ENCODE data around the gene MYO18B. TPM values are rescaled to one million over a fixed set of nuclear protein-coding genes. Genes with fewer than 3 reads are reported as not detected.

The MYO18B gene
- total and polyA plus RNA-seq, 2 of the 4 experiments (the other 2 are of a cell fraction), result under 0.01 TPM; not detected in 1

DNA sequence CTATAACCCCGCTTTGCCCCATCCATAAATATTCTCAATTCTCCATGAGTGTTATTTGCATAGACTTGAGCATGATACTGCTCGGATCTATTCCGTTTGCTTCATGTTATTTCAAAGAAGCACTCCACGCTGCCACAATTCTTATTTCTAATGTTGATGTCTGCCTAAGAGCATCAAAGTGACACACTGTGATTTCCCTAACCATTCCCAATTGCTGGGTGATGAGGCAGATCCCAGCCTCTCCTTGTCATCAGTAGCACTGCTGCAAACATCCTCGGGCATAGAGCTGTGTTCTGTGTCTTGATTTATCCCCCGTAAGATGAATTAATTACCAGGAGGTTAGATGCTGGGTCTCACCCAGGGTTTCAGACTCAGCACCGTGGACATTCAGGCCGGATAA lies 249.0 kb downstream of the MYO18B start:
- peaks cover 16% of the 10 kb centered on the region for H3K9me3 ChIP-seq (ENCODE audit: control insufficient read depth, insufficient read depth, low read length)
- H4K20me1 ChIP-seq (ENCODE audit: insufficient read depth, low read length), result no peaks in the 10 kb centered on the region
- no peaks in the 10 kb centered on the region for H3K79me1 ChIP-seq (ENCODE audit: low read depth in 1 of 2, low read length in 2 of 2)
- DNase-seq (no peak), ATAC-seq (ENCODE audit: low read depth) (no peak)
- H3K27ac ChIP-seq (ENCODE audit: insufficient read depth, low read length), result no peak overlapping the region
- dilution Hi-C loops (cut with HindIII; ENCODE audit: low sequenced_read_pairs, unreplicated experiment) (no loop called here), intact Hi-C loops (cut with micrococcal nuclease) (no loop called here), in situ Hi-C loops (cut with MboI; ENCODE audit: low sequenced_read_pairs) (no loop called here)
- no peak overlapping the region for H2BK120ac ChIP-seq (ENCODE audit: low read depth, low read length)
- CTCF ChIA-PET, result no interaction called here
- no peak overlapping the region for H2BK5ac ChIP-seq (ENCODE audit: low read depth, low read length, poor library complexity, severe bottlenecking)
- no peak overlapping the region for H2AK9ac ChIP-seq (replicated peaks; ENCODE audit: low read depth, low read length, poor library complexity)
- no peak overlapping the region for H4K91ac ChIP-seq (ENCODE audit: insufficient read depth, low read depth, low read length)
- H3K4me3 ChIP-seq (ENCODE audit: insufficient read depth, low read depth, low read length), result no peak overlapping the region
- no peaks in the 10 kb centered on the region for H3K4me1 ChIP-seq (ENCODE audit: control insufficient read depth, insufficient read depth, low read length)
- H3K56ac ChIP-seq (ENCODE audit: extremely low read depth, insufficient read depth, low read length), result no peak overlapping the region
- H3K9ac ChIP-seq (ENCODE audit: low read depth, low read length), result no peak overlapping the region
- BruUV-seq (replicated peaks), result no TSS peak
- POLR2A ChIA-PET (ENCODE audit: unreplicated experiment), result no interaction called here
- no peak overlapping the region for H3K18ac ChIP-seq (ENCODE audit: low read depth, low read length)
- H3K23ac ChIP-seq (ENCODE audit: low read depth, low read length), result no peak overlapping the region
- H3K4ac ChIP-seq (ENCODE audit: low read depth, low read length), result no peak overlapping the region
- H4K8ac ChIP-seq (ENCODE audit: low read depth in 2 of 2, low read length in 2 of 2), result no peak overlapping the region
- no peak overlapping the region for H3K14ac ChIP-seq (replicated peaks; ENCODE audit: low read depth, low read length)
- no peak overlapping the region for H2AFZ ChIP-seq (replicated peaks; ENCODE audit: low read length, poor library complexity)
- TF ChIP-seq NFE2L2 (IDR thresholded peaks at IDR 0.05; ENCODE audit: low read depth, low read length) (no peak), RFX5 (IDR thresholded peaks at IDR 0.05; ENCODE audit: low read depth, low read length) (no peak), FOS (IDR thresholded peaks at IDR 0.05; ENCODE audit: low read depth, low read length) (no peak), POLR2A (IDR thresholded peaks at IDR 0.05; ENCODE audit: low read depth, low read length) (no peak), SMC3 (IDR thresholded peaks at IDR 0.05; ENCODE audit: low read depth, low read length) (no peak), MAFK (IDR thresholded peaks at IDR 0.05; ENCODE audit: low read depth, low read length) (no peak), ELK1 (IDR thresholded peaks at IDR 0.05; ENCODE audit: borderline replicate concordance, low read depth, low read length) (no peak), CHD1 (IDR thresholded peaks at IDR 0.05; ENCODE audit: low read depth, low read length) (no peak), BHLHE40 (IDR thresholded peaks at IDR 0.05; ENCODE audit: low read depth, low read length) (no peak), CTCF (conservative IDR thresholded peaks at IDR 0.05; ENCODE audit: low read depth, low read length) (no peak), RAD21 (IDR thresholded peaks at IDR 0.05; ENCODE audit: low read length) (no peak), RCOR1 (IDR thresholded peaks at IDR 0.05; ENCODE audit: insufficient replicate concordance, low read length) (no peak), CEBPB (IDR thresholded peaks at IDR 0.05; ENCODE audit: low read depth, low read length) (no peak), MXI1 (IDR thresholded peaks at IDR 0.05; ENCODE audit: borderline replicate concordance, low read depth, low read length) (no peak), MAZ (IDR thresholded peaks at IDR 0.05; ENCODE audit: borderline replicate concordance, low read depth, low read length) (no peak)
- TF ChIP-seq, protein P1, sequence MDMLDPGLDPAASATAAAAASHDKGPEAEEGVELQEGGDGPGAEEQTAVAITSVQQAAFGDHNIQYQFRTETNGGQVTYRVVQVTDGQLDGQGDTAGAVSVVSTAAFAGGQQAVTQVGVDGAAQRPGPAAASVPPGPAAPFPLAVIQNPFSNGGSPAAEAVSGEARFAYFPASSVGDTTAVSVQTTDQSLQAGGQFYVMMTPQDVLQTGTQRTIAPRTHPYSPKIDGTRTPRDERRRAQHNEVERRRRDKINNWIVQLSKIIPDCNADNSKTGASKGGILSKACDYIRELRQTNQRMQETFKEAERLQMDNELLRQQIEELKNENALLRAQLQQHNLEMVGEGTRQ (IDR thresholded peaks at IDR 0.05; ENCODE audit: low read depth, low read length), result no peak
- no peaks in the 10 kb centered on the region for H3K36me3 ChIP-seq (ENCODE audit: control insufficient read depth, insufficient read depth, low read length)
- H3K9me1 ChIP-seq (ENCODE audit: insufficient read depth, low read length), result no peaks in the 10 kb centered on the region
- H4K5ac ChIP-seq (ENCODE audit: low read depth, low read length), result no peak overlapping the region
- H2AK5ac ChIP-seq (ENCODE audit: low read depth, low read length), result no peak overlapping the region
- no peaks in the 10 kb centered on the region for H3K27me3 ChIP-seq (ENCODE audit: control insufficient read depth, insufficient read depth, low read length)
- H3K4me2 ChIP-seq (ENCODE audit: low read depth, low read length), result no peak overlapping the region
- no CpG with 5 or more reads among the region's 8 CpGs for WGBS, 2 experiments (ENCODE audit: extremely low coverage in 2 of 2, insufficient read length in 1 of 2)
- no peak overlapping the region for H2BK15ac ChIP-seq (ENCODE audit: low read depth, low read length)
- H2BK20ac ChIP-seq (ENCODE audit: low read depth, low read length), result no peak overlapping the region
